NCI-H226 (cell line): Measurements from ENCODE around the gene MAP3K10.

ENCODE experiments used
- DNase-seq: peaks from one replicate; pipeline ENCODE4 v3.0.0-alpha.2; 2015

The MAP3K10 gene

GRCh38 chr19:40234429-40235237 lies 43.4 kb downstream of the MAP3K10 start:
- DNase-seq = no peak

- DNase-seq = no peak
Measured at GRCh38 chr19:40235238-40236025, 44.2 kb downstream of the MAP3K10 start.

- DNase-seq = no peak
Measured at GRCh38 chr19:40236026-40236355, 44.8 kb downstream of the MAP3K10 start.

DNA sequence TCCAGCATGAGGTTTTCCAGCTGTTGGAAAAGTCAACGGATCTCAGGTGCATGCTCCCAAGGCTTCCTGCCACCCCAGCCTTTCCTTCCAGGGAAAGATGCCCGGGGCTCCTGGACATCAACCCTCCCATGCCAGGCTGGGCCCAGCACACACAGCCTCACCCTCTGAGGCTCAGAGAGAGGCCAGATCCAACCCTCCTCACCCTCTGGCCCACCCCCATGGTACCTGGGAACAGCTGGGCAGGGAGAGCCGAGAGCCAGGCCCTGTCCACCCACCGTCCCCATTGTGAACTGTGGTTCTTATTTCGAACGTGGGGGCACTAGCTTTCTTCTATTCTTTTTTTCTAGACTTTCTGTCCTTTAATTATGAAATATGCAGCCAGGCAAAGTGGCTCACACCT lies 45.1 kb downstream of the MAP3K10 start:
- no peak for DNase-seq

GRCh38 chr19:40237791-40238190 lies 46.6 kb downstream of the MAP3K10 start:
- no peak for DNase-seq

- no peak for DNase-seq
Measured at GRCh38 chr19:40238775-40239174, 47.5 kb downstream of the MAP3K10 start.

- no peak for DNase-seq
Measured at GRCh38 chr19:40239415-40240226, 48.4 kb downstream of the MAP3K10 start.

DNA sequence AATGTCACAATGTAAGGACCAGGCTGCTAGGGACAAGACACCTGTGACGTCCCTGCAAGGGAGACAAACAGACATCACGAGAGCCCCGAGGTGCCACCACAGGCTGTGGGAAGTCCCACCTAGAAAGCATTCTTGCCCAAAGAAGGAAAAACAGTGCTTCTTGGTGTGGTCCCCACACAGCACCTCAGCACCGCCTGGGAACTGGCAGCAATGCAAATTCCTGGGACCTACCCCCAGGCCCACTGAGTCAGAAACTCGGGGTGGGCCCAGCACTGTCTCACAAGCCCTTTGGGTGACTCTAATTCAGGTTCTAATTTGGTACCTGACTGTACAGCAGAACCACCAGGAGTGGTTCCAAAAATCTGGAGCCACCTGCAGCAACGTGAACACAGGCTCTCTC lies 49.1 kb downstream of the MAP3K10 start:
- no peak for DNase-seq

DNA sequence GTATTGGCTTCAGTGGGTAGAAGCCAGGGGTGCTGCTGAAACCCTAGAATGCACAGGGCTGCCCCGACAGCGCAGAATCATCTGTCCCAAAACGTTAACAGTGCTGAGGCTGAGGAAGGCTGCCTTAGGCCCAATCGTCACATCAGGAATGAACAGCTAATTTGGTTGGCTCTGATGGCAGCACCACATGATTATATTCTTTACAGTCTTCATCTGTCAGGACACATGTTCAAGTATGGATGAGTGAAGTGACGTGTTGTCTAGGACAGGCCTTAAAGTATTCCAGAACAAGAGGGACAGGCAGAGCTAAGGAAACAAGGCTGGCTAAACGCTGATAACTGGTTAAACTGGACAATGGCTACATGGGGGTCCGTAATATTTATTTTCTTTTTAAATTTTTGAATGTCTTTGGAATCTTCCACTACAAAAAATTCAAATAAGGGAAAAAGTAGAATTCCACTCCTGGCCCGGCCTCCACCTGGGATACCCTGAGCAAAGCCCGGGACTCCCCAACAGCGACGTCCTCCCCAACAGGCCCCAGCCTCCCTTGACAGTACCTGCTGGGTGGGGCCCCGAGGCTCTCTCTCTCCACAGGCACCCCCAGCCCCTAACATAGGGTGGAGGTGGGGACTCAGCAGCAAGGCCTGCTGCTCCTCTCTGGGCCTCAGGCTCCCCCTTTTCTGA lies 50.0 kb downstream of the MAP3K10 start:
- DNase-seq = no peak

GRCh38 chr19:40241809-40242384 lies 50.7 kb downstream of the MAP3K10 start:
- no peak for DNase-seq

GRCh38 chr19:40242480-40242879 lies 51.3 kb downstream of the MAP3K10 start:
- DNase-seq = no peak

DNA sequence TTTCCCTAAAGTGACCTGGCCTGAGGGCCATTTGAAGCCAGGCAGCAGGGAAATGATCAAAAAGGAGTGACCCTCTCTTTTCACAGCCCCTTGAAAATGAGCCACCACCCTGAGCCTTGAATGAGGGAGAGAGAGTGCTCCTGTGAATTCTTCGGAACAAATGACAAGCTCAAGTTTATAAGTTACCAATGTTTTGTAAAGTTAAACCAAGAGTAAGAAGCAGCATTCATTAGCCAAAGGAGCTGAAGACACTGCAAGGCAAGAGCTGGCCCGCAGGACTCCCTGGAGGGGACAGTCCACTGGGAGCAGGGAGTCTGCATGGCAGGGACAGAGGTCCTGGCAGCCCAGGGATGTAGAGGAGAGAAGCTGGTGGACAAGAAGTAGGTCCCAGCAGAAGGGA lies 52.0 kb downstream of the MAP3K10 start:
- DNase-seq = no peak

DNA sequence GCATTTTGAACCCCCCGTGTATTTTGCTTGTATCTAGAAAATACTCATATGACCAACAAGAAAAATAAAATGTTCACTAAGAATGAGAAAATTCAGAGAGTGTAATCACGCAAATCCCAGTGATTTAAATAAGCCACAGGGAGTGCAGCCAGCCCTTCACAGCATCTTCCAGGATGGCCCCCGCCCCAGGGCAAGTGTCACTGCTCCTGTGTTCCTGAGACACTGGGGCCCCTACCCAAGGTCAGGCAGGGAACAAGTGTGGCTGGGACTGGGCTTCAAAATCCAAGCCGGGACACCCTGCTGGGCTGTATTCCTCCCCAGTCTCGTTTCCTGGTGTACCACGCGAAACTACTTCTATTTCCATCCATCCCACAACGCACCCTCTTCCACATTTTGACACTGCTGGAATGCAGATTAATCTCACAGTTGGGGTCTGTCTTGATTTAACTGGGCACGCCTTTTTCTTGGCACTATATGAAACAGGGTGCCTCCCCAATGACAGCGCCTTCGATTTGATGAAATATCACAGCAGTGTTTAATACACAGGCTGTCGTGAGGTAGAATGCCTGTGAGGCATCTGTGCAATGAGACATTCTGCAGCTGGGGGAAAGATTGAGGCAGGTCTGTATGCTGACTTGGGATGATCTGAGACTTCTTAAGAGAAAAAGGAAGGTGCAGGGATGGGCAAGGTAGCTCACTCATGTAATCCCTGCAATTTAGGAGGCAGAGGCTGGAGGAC lies 53.5 kb downstream of the MAP3K10 start:
- no peak for DNase-seq

- no peak for DNase-seq
Measured at GRCh38 chr19:40245506-40246128, 54.4 kb downstream of the MAP3K10 start.

DNA sequence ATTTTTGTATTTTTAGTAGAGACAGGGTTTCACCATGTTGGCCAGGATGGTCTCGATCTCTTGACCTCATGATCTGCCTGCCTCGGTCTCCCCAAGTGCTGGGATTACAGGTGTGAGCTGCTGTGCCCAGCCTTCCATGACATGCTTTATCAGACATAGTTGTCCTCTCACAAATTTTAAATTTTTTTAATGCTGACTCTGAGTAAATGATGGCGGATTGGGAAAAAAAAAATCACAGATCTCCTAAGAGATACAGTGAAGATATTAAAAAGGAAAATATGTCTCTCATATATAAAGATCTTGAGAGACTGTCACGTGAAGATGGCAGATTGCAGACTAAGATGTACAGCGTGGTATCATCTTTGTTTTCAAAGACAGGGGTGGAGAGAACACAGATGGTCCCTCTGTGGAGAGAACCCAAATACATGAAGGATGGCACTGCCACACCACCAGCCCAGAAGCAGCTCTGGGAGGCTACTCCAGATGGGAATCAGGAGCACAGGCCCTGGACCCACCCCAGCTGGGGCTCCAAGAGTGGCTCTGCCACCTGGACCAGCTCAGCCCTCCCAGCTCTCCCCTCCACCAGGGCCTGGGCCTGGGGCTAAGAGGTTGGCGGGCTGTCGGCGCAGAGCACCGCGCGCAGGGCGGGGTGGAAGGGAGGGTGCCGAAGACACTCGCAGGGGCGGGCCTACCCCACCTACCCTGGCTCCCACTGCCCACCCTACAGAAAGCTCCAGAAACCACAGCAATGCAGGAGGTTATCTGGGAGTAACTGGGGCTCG lies 55.3 kb downstream of the MAP3K10 start:
- no peak for DNase-seq

GRCh38 chr19:40247178-40247577 lies 56.0 kb downstream of the MAP3K10 start:
- DNase-seq = no peak

GRCh38 chr19:40247735-40248262 lies 56.6 kb downstream of the MAP3K10 start:
- DNase-seq = no peak

DNA sequence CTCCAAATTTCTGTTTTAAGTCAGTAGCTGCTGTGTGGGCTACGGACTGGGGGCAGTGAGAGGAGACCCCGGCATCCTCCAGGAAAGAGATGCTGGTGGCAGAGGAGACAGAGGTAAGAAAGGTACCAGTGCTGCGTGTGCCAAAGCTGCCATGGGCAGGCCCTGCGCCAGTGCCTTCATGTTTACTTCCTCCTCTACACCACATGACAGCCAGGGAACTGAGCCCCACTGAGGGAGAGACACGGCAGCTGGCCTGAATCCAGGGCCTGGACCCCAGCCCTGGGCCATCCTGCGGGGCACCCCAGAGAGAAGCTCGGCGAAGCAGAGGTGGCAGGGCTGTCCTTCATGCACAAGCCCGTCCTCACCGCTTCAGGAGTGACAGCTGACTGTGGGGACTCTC lies 58.0 kb downstream of the MAP3K10 start:
- DNase-seq = no peak

DNA sequence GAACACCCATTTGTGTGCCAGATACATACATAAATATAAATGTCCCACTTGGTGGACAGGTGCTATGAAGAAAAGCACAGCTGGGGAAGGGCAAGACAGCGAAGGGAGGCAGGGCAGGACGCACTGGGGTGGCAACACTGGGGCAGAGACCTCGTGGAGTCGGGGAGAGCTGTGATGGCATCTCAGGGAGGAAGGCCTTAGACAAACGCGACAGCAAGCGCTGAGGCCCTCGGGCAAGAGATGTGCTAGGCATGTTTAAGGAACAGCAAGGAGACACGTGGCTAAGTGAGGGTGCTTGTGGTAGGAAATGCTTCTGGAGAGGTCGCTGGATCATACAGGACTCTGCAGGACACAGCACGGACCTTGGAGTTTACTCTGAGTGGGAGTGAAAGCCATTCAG lies 58.6 kb downstream of the MAP3K10 start:
- DNase-seq = no peak

DNA sequence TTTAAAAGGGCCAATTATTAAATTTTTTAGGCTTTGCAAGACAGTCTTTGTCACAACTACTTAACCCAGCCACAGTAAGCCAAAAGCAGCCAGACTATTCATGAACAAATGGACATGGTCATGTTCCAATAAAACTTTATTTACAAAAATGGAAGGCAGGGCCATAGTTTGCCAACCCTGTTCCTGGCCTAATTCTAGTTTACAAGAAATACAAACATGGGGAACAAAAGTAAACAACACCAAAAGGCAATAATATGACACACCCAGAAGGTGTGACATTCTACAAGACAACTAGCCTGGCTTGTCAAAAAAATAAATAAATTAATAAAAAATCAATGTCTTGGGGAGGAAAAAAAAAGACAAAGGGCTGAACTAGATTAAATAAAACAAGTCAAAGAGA lies 60.0 kb downstream of the MAP3K10 start:
- no peak for DNase-seq
